Thyroid gland (tissue), 4 donors: ENCODE measurements around the gene TRIM67. TPM values are rescaled to one million over a fixed set of nuclear protein-coding genes. Genes with fewer than 3 reads are reported as not detected.

Experiments
- DNase-seq, 2 donors: peaks; one replicate each; pipeline ENCODE4 v3.0.0-alpha.2; 2019
- H3K27ac ChIP-seq, 3 donors: fragments of 200-600 bp; sonication (generic); 1 replicate in 2 of 3; 2 replicates in 1 of 3; pipeline ENCODE4 v1.5.1; 2016 to 2019; ENCODE audit warnings: mild to moderate bottlenecking in 1 of 3, moderate library complexity in 1 of 3
- H3K27me3 ChIP-seq: fragments of 200-600 bp; sonication (generic); one replicate; pipeline ENCODE4 v1.5.1; 2019
- H3K36me3 ChIP-seq, 2 donors: fragments of 200-600 bp; sonication (generic); one replicate each; pipeline ENCODE4 v1.5.1; 2016 to 2019
- H3K4me1 ChIP-seq, 2 donors: fragments of 200-600 bp; sonication (generic); one replicate each; pipeline ENCODE4 v1.5.1; 2017 to 2019
- H3K4me3 ChIP-seq, 3 donors: fragments of 200-600 bp; sonication (generic); replicated peaks in 1 of 3; 1 replicate in 2 of 3; 2 replicates in 1 of 3; pipeline ENCODE4 v1.5.1; 2016; ENCODE audit warnings: mild to moderate bottlenecking in 1 of 3
- H3K9me3 ChIP-seq: fragments of 200-600 bp; sonication (generic); one replicate; pipeline ENCODE4 v1.5.1; 2017
- CTCF ChIP-seq, 6 experiments: fragments of 200-600 bp in 3 of 6; fragments of 450-650 bp in 3 of 6; sonication (generic) in 3 of 6; IDR thresholded peaks; one replicate each; pipeline ENCODE4 v1.5.1; 2016 to 2019; ENCODE audit warnings: antibody characterized with exemption in 6 of 6, mild to moderate bottlenecking in 2 of 6, inconsistent platforms in 1 of 6, moderate library complexity in 1 of 6
- POLR2A ChIP-seq, 2 donors: fragments of 450-650 bp; IDR thresholded peaks; one replicate each; pipeline ENCODE4 v1.6.1; 2017; ENCODE audit warnings: antibody characterized with exemption in 2 of 2, mild to moderate bottlenecking in 2 of 2, moderate library complexity in 1 of 2
- WGBS, 2 donors: methylation state at CpG; one replicate each; pipeline ENCODE4 v1.1.5; 2017; 5-methylcytosine and 5-hydroxymethylcytosine counted together
- intact Hi-C: fragments of 100-400 bp; cut with DNase I; formaldehyde crosslinking; loops from one replicate; pipeline ENCODE4 v1.15.1; 2023
- total RNA-seq, 4 donors: library from RNA; depleted of rRNA; stranded (reverse); fragments of >200 nt; gene quantifications; one replicate each; pipeline ENCODE4 v1.2.3, GENCODE V29; 2016

Gene TRIM67
- total RNA-seq, 4 donors from 2014 or later = not detected

GRCh38 chr1:231162970-231163829 is 1.3 kb downstream of the TRIM67 start:
- Histone ChIP-seq H3K9me3 (no peaks in the 10 kb centered on the region), H3K27ac (no peak overlapping the region), H3K4me3 (no peak overlapping the region), H3K4me1 (peaks cover 13 to 28% of the 10 kb centered on the region in 2 donors), H3K27me3 (peaks cover 17% of the 10 kb centered on the region), H3K36me3 (no peaks in the 10 kb centered on the region)
- 3% methylated on average over 16 to 25 of the region's 97 CpGs for WGBS, 2 donors
- no peak for TF ChIP-seq POLR2A (IDR thresholded peaks at IDR 0.05)
- TF ChIP-seq CTCF (IDR thresholded peaks at IDR 0.05) = no peak
- no peak for DNase-seq
- intact Hi-C loops = no loop called here

GRCh38 chr1:231163830-231164427 is 2.1 kb downstream of the TRIM67 start:
- H3K4me3 ChIP-seq = no peak overlapping the region
- H3K27me3 ChIP-seq = peaks cover 17% of the 10 kb centered on the region
- intact Hi-C loops = no loop called here
- TF ChIP-seq POLR2A (IDR thresholded peaks at IDR 0.05) (no peak), CTCF (IDR thresholded peaks at IDR 0.05) (no peak)
- DNase-seq = no peak
- peaks cover 13 to 28% of the 10 kb centered on the region in 2 donors for H3K4me1 ChIP-seq
- 24 to 41% methylated on average over 17 to 21 of the region's 23 CpGs for WGBS, 2 donors
- H3K9me3 ChIP-seq = no peaks in the 10 kb centered on the region
- no peak overlapping the region for H3K27ac ChIP-seq
- no peaks in the 10 kb centered on the region for H3K36me3 ChIP-seq

- no peak for TF ChIP-seq POLR2A (IDR thresholded peaks at IDR 0.05)
- no peak overlapping the region for H3K4me3 ChIP-seq
Observed at GRCh38 chr1:231165371-231165770, 3.5 kb downstream of the TRIM67 start.

GRCh38 chr1:231166398-231166797 is 4.5 kb downstream of the TRIM67 start:
- no peaks in the 10 kb centered on the region for H3K9me3 ChIP-seq
- intact Hi-C loops = no loop called here
- peaks cover 13 to 21% of the 10 kb centered on the region in 2 donors for H3K4me1 ChIP-seq
- H3K27ac ChIP-seq = no peak overlapping the region
- DNase-seq = no peak
- no peak overlapping the region for H3K4me3 ChIP-seq
- no peaks in the 10 kb centered on the region for H3K36me3 ChIP-seq
- TF ChIP-seq POLR2A (IDR thresholded peaks at IDR 0.05) (no peak), CTCF (IDR thresholded peaks at IDR 0.05) (no peak)
- H3K27me3 ChIP-seq = peaks cover 10% of the 10 kb centered on the region

More at GRCh38 chr1:231165371-231165770, 3.5 kb downstream of the TRIM67 start:
- no peak for DNase-seq
- Histone ChIP-seq H3K27me3 (peaks cover 16% of the 10 kb centered on the region), H3K9me3 (no peaks in the 10 kb centered on the region), H3K36me3 (no peaks in the 10 kb centered on the region), H3K4me1 (peaks cover 13 to 28% of the 10 kb centered on the region in 2 donors), H3K27ac (no peak overlapping the region)
- 90 to 96% methylated on average over 1 of the region's 1 CpG for WGBS, 2 donors
- intact Hi-C loops = no loop called here

- DNase-seq = no peak
- Histone ChIP-seq H3K27me3 (no peaks in the 10 kb centered on the region), H3K36me3 (no peaks in the 10 kb centered on the region), H3K27ac (no peak overlapping the region), H3K4me3 (no peak overlapping the region), H3K9me3 (no peaks in the 10 kb centered on the region), H3K4me1 (no peaks in the 10 kb centered on the region)
- intact Hi-C loops = no loop called here
- TF ChIP-seq POLR2A (IDR thresholded peaks at IDR 0.05) = no peak
- TF ChIP-seq CTCF (IDR thresholded peaks at IDR 0.05) = no peak
- WGBS, 2 donors = 95 to 100% methylated on average over 1 of the region's 1 CpG
Observed at GRCh38 chr1:231170875-231171274, 9.0 kb downstream of the TRIM67 start.
